ENCODE measurements around the gene SLC46A2. TPM values are rescaled to one million over a fixed set of nuclear protein-coding genes. Genes with fewer than 3 reads are reported as not detected.

The SLC46A2 gene
- total RNA-seq, 3 donors from 2014 or later (not counting 1 experiment from before 2014, with no cell fraction given), result 0.18 to 0.64 (median 0.23) TPM

DNA sequence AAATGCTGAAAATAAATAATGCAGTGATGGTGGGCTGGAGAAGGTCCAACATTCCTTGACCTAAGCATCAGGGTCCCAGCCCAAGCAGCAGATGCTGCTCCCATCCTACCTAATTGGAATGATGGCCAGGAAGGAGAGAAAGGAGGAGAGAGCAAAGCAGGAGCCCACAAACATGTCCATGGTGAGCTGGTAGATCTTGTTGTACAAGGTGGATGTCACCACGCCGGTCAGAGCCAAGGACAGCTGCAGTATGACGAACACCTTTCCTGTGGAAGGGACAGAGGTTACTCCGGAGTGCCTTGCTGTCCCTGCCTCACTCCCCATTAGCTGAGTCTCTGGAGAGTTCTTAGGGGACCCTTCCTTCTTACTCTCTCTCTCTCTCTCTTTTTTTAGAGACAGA is 4.3 kb downstream of the SLC46A2 start:
- H3K27ac Mint-ChIP-seq, result no peak overlapping the region
- intact Hi-C loops (cut with micrococcal nuclease), result no loop called here
- H3K9me3 Mint-ChIP-seq, result no peaks in the 10 kb centered on the region
- Histone ChIP-seq H3K4me3 (ENCODE audit: low read length) (no peak overlapping the region), H3K9me3 (ENCODE audit: control insufficient read depth, insufficient read depth, low read length) (no peaks in the 10 kb centered on the region), H3K4me1 (ENCODE audit: control insufficient read depth, insufficient read depth, low read length) (peaks cover 7% of the 10 kb centered on the region), H3K27ac (ENCODE audit: low read length) (no peak overlapping the region), H3K36me3 (ENCODE audit: control insufficient read depth, insufficient read depth, low read length) (no peaks in the 10 kb centered on the region), H3K27me3 (ENCODE audit: control insufficient read depth, insufficient read depth, low read length) (peaks cover 5% of the 10 kb centered on the region)
- ATAC-seq, result no peak
- DNase-seq, result no peak
- H3K4me3 Mint-ChIP-seq, result no peak overlapping the region
- H3K36me3 Mint-ChIP-seq, result no peaks in the 10 kb centered on the region
- 97% methylated on average over 4 of the region's 4 CpGs for WGBS (ENCODE audit: insufficient coverage)
- H3K4me1 Mint-ChIP-seq, result no peaks in the 10 kb centered on the region
- H3K27me3 Mint-ChIP-seq (ENCODE audit: low read depth in 2 of 2), result peaks cover 10 to 15% of the 10 kb centered on the region in 2 donors
- no peak for TF ChIP-seq CTCF (IDR thresholded peaks at IDR 0.05)

GRCh38 chr9:112885324-112885723 is 5.4 kb downstream of the SLC46A2 start:
- ATAC-seq, result no peak
- WGBS (ENCODE audit: insufficient coverage), result 36% methylated on average over 1 of the region's 1 CpG
- no peaks in the 10 kb centered on the region for H3K9me3 ChIP-seq (ENCODE audit: control insufficient read depth, insufficient read depth, low read length)

DNA sequence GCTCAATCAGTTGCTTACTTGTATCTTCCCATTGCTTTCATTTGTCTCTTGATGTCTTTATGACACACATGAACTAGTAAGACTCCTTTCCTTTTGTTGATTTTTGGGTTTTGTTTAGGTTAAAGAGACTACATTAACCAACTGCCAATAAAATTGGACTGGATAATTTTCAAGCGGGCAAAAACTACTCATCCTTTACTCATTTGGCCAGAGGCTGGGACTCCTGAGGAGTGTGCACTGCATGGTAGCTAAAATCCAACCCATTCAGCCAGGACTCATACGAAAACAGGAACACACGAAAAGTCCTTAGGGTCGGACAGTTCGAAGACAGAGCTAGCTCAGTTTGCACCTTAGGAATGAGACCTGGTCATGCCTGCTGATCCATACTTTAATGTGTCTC is 6.0 kb downstream of the SLC46A2 start:
- no peaks in the 10 kb centered on the region for H3K9me3 ChIP-seq (ENCODE audit: control insufficient read depth, insufficient read depth, low read length)
- H3K27me3 ChIP-seq (ENCODE audit: control insufficient read depth, insufficient read depth, low read length), result no peaks in the 10 kb centered on the region
- no peak overlapping the region for H3K4me3 Mint-ChIP-seq
- no peak for DNase-seq
- no peak for TF ChIP-seq CTCF (IDR thresholded peaks at IDR 0.05)
- intact Hi-C loops (cut with micrococcal nuclease), result no loop called here
- WGBS (ENCODE audit: insufficient coverage), result 94% methylated on average over 5 of the region's 5 CpGs
- H3K27ac Mint-ChIP-seq, result no peak overlapping the region
- peaks cover 6% of the 10 kb centered on the region for H3K36me3 ChIP-seq (ENCODE audit: control insufficient read depth, insufficient read depth, low read length)
- peaks cover 4 to 5% of the 10 kb centered on the region in 2 donors for H3K27me3 Mint-ChIP-seq (ENCODE audit: low read depth in 2 of 2)
- H3K4me1 Mint-ChIP-seq, result no peaks in the 10 kb centered on the region
- no peak for ATAC-seq
- H3K4me3 ChIP-seq (ENCODE audit: low read length), result no peak overlapping the region
- H3K36me3 Mint-ChIP-seq, result no peaks in the 10 kb centered on the region
- H3K9me3 Mint-ChIP-seq, result no peaks in the 10 kb centered on the region
- no peak overlapping the region for H3K27ac ChIP-seq (ENCODE audit: low read length)
- no peaks in the 10 kb centered on the region for H3K4me1 ChIP-seq (ENCODE audit: control insufficient read depth, insufficient read depth, low read length)

More at GRCh38 chr9:112885324-112885723, 5.4 kb downstream of the SLC46A2 start:
- Histone ChIP-seq H3K4me1 (ENCODE audit: control insufficient read depth, insufficient read depth, low read length) (peaks cover under 1% of the 10 kb centered on the region), H3K27me3 (ENCODE audit: control insufficient read depth, insufficient read depth, low read length) (peaks cover under 1% of the 10 kb centered on the region), H3K36me3 (ENCODE audit: control insufficient read depth, insufficient read depth, low read length) (peaks cover 5% of the 10 kb centered on the region), H3K27ac (ENCODE audit: low read length) (no peak overlapping the region), H3K4me3 (ENCODE audit: low read length) (no peak overlapping the region)
- no peaks in the 10 kb centered on the region for H3K36me3 Mint-ChIP-seq
- intact Hi-C loops (cut with micrococcal nuclease), result no loop called here
- DNase-seq, result no peak
- no peaks in the 10 kb centered on the region for H3K9me3 Mint-ChIP-seq
- peaks cover 10 to 11% of the 10 kb centered on the region in 2 donors for H3K27me3 Mint-ChIP-seq (ENCODE audit: low read depth in 2 of 2)
- no peaks in the 10 kb centered on the region for H3K4me1 Mint-ChIP-seq
- TF ChIP-seq CTCF (IDR thresholded peaks at IDR 0.05), result no peak
- H3K4me3 Mint-ChIP-seq, result no peak overlapping the region
- no peak overlapping the region for H3K27ac Mint-ChIP-seq

DNA sequence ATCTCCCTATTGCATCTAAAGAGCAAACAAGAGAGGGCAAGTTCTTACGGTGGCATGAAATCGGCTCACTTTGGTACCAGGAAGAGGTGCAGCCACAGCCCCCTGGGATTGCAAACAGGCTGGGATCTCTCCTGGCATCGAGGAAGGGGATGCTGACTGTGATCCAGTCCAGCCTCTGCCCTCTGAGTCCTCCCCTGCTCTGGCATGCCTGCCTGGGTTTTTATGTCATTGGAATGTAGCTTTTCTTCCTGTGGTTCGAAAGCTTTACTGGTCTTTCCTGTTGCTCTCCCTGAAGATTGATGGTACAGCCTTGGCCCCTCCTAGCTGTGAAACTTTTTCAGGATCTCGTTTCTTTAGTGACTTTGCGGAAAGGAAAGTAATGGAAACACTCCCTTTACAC is 6.6 kb downstream of the SLC46A2 start:
- Histone ChIP-seq H3K4me3 (ENCODE audit: low read length) (no peak overlapping the region), H3K27me3 (ENCODE audit: control insufficient read depth, insufficient read depth, low read length) (no peaks in the 10 kb centered on the region), H3K27ac (ENCODE audit: low read length) (no peak overlapping the region), H3K36me3 (ENCODE audit: control insufficient read depth, insufficient read depth, low read length) (peaks cover 6% of the 10 kb centered on the region), H3K4me1 (ENCODE audit: control insufficient read depth, insufficient read depth, low read length) (no peaks in the 10 kb centered on the region), H3K9me3 (ENCODE audit: control insufficient read depth, insufficient read depth, low read length) (no peaks in the 10 kb centered on the region)
- DNase-seq, result no peak
- Mint-ChIP-seq H3K36me3 (no peaks in the 10 kb centered on the region), H3K27ac (no peak overlapping the region), H3K27me3 (ENCODE audit: low read depth in 2 of 2) (peaks cover 0 to 3% of the 10 kb centered on the region in 2 donors), H3K4me3 (no peak overlapping the region), H3K9me3 (no peaks in the 10 kb centered on the region), H3K4me1 (no peaks in the 10 kb centered on the region)
- no peak for TF ChIP-seq CTCF (IDR thresholded peaks at IDR 0.05)
- intact Hi-C loops (cut with micrococcal nuclease), result no loop called here
- no peak for ATAC-seq
- 39% methylated on average over 6 of the region's 6 CpGs for WGBS (ENCODE audit: insufficient coverage)

Measured in natural killer cell (primary cell).